ENCODE results near the gene PCGF1. TPM values are rescaled to one million over a fixed set of nuclear protein-coding genes. Genes with fewer than 3 reads are reported as not detected.

PCGF1 gene
- total RNA-seq = 26.8 TPM
- long read RNA-seq, transcript PCGF1-204 (8 exons, 1,056 nt) = major isoform, 23 of 39 reads
- long read RNA-seq, partial matches to known transcripts = 0 of 39 reads
- long read RNA-seq, other reads (novel, unspliced or antisense) = 14 of 39 reads

- DNase-seq = peak; percentile 100
- intact Hi-C loops (cut with micrococcal nuclease) = no loop called here
- ATAC-seq = peak; percentile 94
Measured at GRCh38 chr2:74507145-74507925, at the start of gene PCGF1. Gene PCGF1 (minus strand): TSS chr2:74507695. CDS start chr2:74507668, 27 bp downstream.

- ATAC-seq = no peak
- intact Hi-C loops (cut with micrococcal nuclease) = no loop called here
- no peak for DNase-seq
Measured at GRCh38 chr2:74556831-74557370, 49.4 kb upstream of the PCGF1 start.

- ATAC-seq (no peak), DNase-seq (no peak)
- intact Hi-C loops (cut with micrococcal nuclease) = no loop called here
Measured at GRCh38 chr2:74556159-74556558, 48.7 kb upstream of the PCGF1 start.

- DNase-seq = peak; percentile 40
- intact Hi-C loops (cut with micrococcal nuclease) = no loop called here
- ATAC-seq = no peak
Measured at GRCh38 chr2:74555610-74556103, 48.2 kb upstream of the PCGF1 start.

- intact Hi-C loops (cut with micrococcal nuclease) = no loop called here
- DNase-seq (peak; percentile 61), ATAC-seq (peak; percentile 39)
Measured at GRCh38 chr2:74554820-74555531, 47.5 kb upstream of the PCGF1 start.

GRCh38 chr2:74553892-74554819 lies 46.7 kb upstream of the PCGF1 start, which contains the start of the genes DOK1 and LOXL3:
Gene DOK1 (plus strand): TSS chr2:74554720. CDS start chr2:74554755, 35 bp downstream.
Gene LOXL3 (minus strand): TSS chr2:74553942. CDS start chr2:74552634, 1,308 bp downstream.
- ATAC-seq (peak; percentile 89), DNase-seq (peak; percentile 94)
- intact Hi-C loops (cut with micrococcal nuclease) = no loop called here

GRCh38 chr2:74552914-74553811 lies 45.7 kb upstream of the PCGF1 start:
- ATAC-seq (peak; percentile 3), DNase-seq (peak; percentile 45)
- intact Hi-C loops (cut with micrococcal nuclease) = no loop called here

- ATAC-seq = no peak
- intact Hi-C loops (cut with micrococcal nuclease) = no loop called here
- no peak for DNase-seq
Measured at GRCh38 chr2:74551942-74552913, 44.7 kb upstream of the PCGF1 start.

GRCh38 chr2:74551530-74551929 lies 44.0 kb upstream of the PCGF1 start:
- DNase-seq = no peak
- intact Hi-C loops (cut with micrococcal nuclease) = no loop called here
- ATAC-seq = no peak

- DNase-seq = no peak
- ATAC-seq = no peak
- intact Hi-C loops (cut with micrococcal nuclease) = no loop called here
Measured at GRCh38 chr2:74550231-74550630, 42.7 kb upstream of the PCGF1 start.

GRCh38 chr2:74548900-74549826 lies 41.7 kb upstream of the PCGF1 start:
- intact Hi-C loops (cut with micrococcal nuclease) = no loop called here
- peak; percentile 88 for DNase-seq
- ATAC-seq = peak; percentile 89

GRCh38 chr2:74548285-74548899 lies 40.9 kb upstream of the PCGF1 start:
- intact Hi-C loops (cut with micrococcal nuclease) = no loop called here

GRCh38 chr2:74546004-74546403 lies 38.5 kb upstream of the PCGF1 start:
- DNase-seq = no peak
- intact Hi-C loops (cut with micrococcal nuclease) = no loop called here
- ATAC-seq = no peak

More at GRCh38 chr2:74548285-74548899, 40.9 kb upstream of the PCGF1 start:
- peak; percentile 6 for ATAC-seq
- no peak for DNase-seq

- no peak for DNase-seq
- intact Hi-C loops (cut with micrococcal nuclease) = no loop called here
- ATAC-seq = no peak
Measured at GRCh38 chr2:74544634-74545033, 37.1 kb upstream of the PCGF1 start.

- ATAC-seq (no peak), DNase-seq (no peak)
- intact Hi-C loops (cut with micrococcal nuclease) = no loop called here
Measured at GRCh38 chr2:74542978-74543377, 35.5 kb upstream of the PCGF1 start.

Measured in left ventricle myocardium superior (tissue), 1 donor.